Measurements from ENCODE around the gene CFAP54.

The CFAP54 gene

GRCh38 chr12:96510306-96510764 is 21.0 kb downstream of the CFAP54 start:
- no peak overlapping the region for H3K27ac ChIP-seq
- DNase-seq (ENCODE audit: low spot score): no peak
- CTCF ChIA-PET: interaction anchor here (0.6 to 0.7 kb wide), 2 partner anchors 99 to 162 kb away, joined by 3 to 4 read pairs; no protein-coding TSS in a partner anchor
- TF ChIP-seq CTCF (conservative IDR thresholded peaks at IDR 0.05; ENCODE audit: low read depth): no peak
- POLR2A ChIA-PET (ENCODE audit: low non-redundant PET): no interaction called here

GRCh38 chr12:96513166-96513565 is 23.8 kb downstream of the CFAP54 start:
- POLR2A ChIA-PET (ENCODE audit: low non-redundant PET): no interaction called here
- H3K27ac ChIP-seq: no peak overlapping the region
- CTCF ChIA-PET: interaction anchor here (0.5 to 1.1 kb wide), 2 partner anchors 23 to 112 kb away, joined by 3 read pairs; no protein-coding TSS in a partner anchor
- no peak for DNase-seq (ENCODE audit: low spot score)
- TF ChIP-seq CTCF (conservative IDR thresholded peaks at IDR 0.05; ENCODE audit: low read depth): no peak

GRCh38 chr12:96513681-96514080 is 24.3 kb downstream of the CFAP54 start:
- no peak for TF ChIP-seq CTCF (conservative IDR thresholded peaks at IDR 0.05; ENCODE audit: low read depth)
- ChIA-PET CTCF (interaction anchor here (0.5 to 1.1 kb wide), 2 partner anchors 24 to 112 kb away, joined by 3 read pairs; no protein-coding TSS in a partner anchor), POLR2A (ENCODE audit: low non-redundant PET) (no interaction called here)
- DNase-seq (ENCODE audit: low spot score): no peak
- H3K27ac ChIP-seq: no peak overlapping the region

GRCh38 chr12:96514328-96514727 is 25.0 kb downstream of the CFAP54 start:
- CTCF ChIA-PET: interaction anchor here (1.1 kb wide), 1 partner anchor 25 kb away, joined by 3 read pairs; no protein-coding TSS in a partner anchor
- TF ChIP-seq CTCF (conservative IDR thresholded peaks at IDR 0.05; ENCODE audit: low read depth): no peak
- no peak for DNase-seq (ENCODE audit: low spot score)
- H3K27ac ChIP-seq: no peak overlapping the region
- POLR2A ChIA-PET (ENCODE audit: low non-redundant PET): no interaction called here

GRCh38 chr12:96516472-96517430 is 27.4 kb downstream of the CFAP54 start:
- TF ChIP-seq CTCF (conservative IDR thresholded peaks at IDR 0.05; ENCODE audit: low read depth): peak; percentile 70
- no peak overlapping the region for H3K27ac ChIP-seq
- CTCF ChIA-PET: interaction anchor here (0.6 to 1.7 kb wide), 18 partner anchors 12 to 1255 kb away, joined by 3 to 7 read pairs (median 4); partner anchors contain the start of genes CDK17 and CFAP54
- peak; percentile 38 for DNase-seq (ENCODE audit: low spot score)
- POLR2A ChIA-PET (ENCODE audit: low non-redundant PET): interaction anchor here (0.6 kb wide), 1 partner anchor 225 kb away, joined by 11 read pairs; no protein-coding TSS in a partner anchor

GRCh38 chr12:96520767-96521166 is 31.4 kb downstream of the CFAP54 start:
- ChIA-PET CTCF (no interaction called here), POLR2A (ENCODE audit: low non-redundant PET) (no interaction called here)
- TF ChIP-seq CTCF (conservative IDR thresholded peaks at IDR 0.05; ENCODE audit: low read depth): no peak
- DNase-seq (ENCODE audit: low spot score): no peak
- no peak overlapping the region for H3K27ac ChIP-seq
